Heart left ventricle (tissue), 13 donors: ENCODE results near the gene TTYH3.

Experiments used
- CTCF ChIP-seq, 12 donors: fragments of 200-600 bp; sonication (generic) in 4 of 12; IDR thresholded peaks; one replicate each; pipeline versions ENCODE4 v1.5.0 to v1.8.0; 2018 to 2022; ENCODE audit warnings: antibody characterized with exemption in 12 of 12, mild to moderate bottlenecking in 5 of 12
- POLR2A ChIP-seq, 2 donors: fragments of 450-650 bp; IDR thresholded peaks; one replicate each; pipeline ENCODE4 v1.6.1; 2017; ENCODE audit warnings: antibody characterized with exemption in 2 of 2, mild to moderate bottlenecking in 2 of 2, moderate library complexity in 2 of 2
- donor health status: ischemic (EF 13 %, LVEDD 7.1; RV severe dilation, severe dysfunction).
- donor health status: DM: no; HTN: yes; CAD: no.
- donor health status: DM: no; HTN: no; CAD: no.
- donor health status: ischemic (EF 25% LVEDD 6.9; RV normal size, moderate dysfunction).
- donor health status: ischemic (EF 25% LVEDD 5.7; RV mildly dilated, moderate dysfunction).
- donor health status: ischemic (EF 35%, LVEDD 5.7; RV mildly dilated, moderate dysfunction).
- donor health status: nonischemic (EF 11% LVEDD 7.7; RV severe dilation, severe dysfunction).
- donor health status: DM: yes; HTN: yes; CAD: no.
- donor health status: PGD.
- donor health status: ischemic (EF 29% LVEDD 5.4; RV normal size, mild dysfunction).
- donor health status: nonischemic (EF 23%, LVEDD 6.1; RV moderate dilation, normal function).

GRCh38 chr7:2598154-2598823, 33.5 kb upstream of the TTYH3 start:
- TF ChIP-seq POLR2A (IDR thresholded peaks at IDR 0.05) (no peak), CTCF (IDR thresholded peaks at IDR 0.05) (no peak)
